GM21786 (cell line): ENCODE data around the gene MUTYH.
"Not testable (repeated sequence)": the region's sequence is repeated elsewhere in the genome, so short reads cannot be mapped to it uniquely, and the experiment has no call there.

Source experiments
- ATAC-seq: cut with Tn5 transposase; IDR thresholded peaks from one replicate; pipeline ENCODE4 v1.9.1; 2021; ENCODE audit not compliant: unreplicated experiment

Gene MUTYH

GRCh38 chr1:45325851-45326506, 14.3 kb downstream of the MUTYH start:
- ATAC-seq, result no peak

- ATAC-seq, result no peak
Observed at GRCh38 chr1:45322486-45323040, 17.7 kb downstream of the MUTYH start.

GRCh38 chr1:45321444-45321843, 18.8 kb downstream of the MUTYH start:
- ATAC-seq, result no peak

- ATAC-seq, result no peak
Observed at GRCh38 chr1:45319761-45320160, 20.5 kb downstream of the MUTYH start.

- no peak for ATAC-seq
Observed at GRCh38 chr1:45317166-45317565, 23.1 kb downstream of the MUTYH start.

GRCh38 chr1:45314266-45314665, 26.0 kb downstream of the MUTYH start:
- no peak for ATAC-seq

- ATAC-seq, result no peak
Observed at GRCh38 chr1:45306905-45307304, 33.3 kb downstream of the MUTYH start.

GRCh38 chr1:45306319-45306718, 33.9 kb downstream of the MUTYH start:
- no peak for ATAC-seq

- no peak for ATAC-seq
Observed at GRCh38 chr1:45305231-45305630, 35.0 kb downstream of the MUTYH start.

GRCh38 chr1:45304311-45305081, 35.7 kb downstream of the MUTYH start:
- no peak for ATAC-seq

GRCh38 chr1:45303520-45304310, 36.5 kb downstream of the MUTYH start:
- ATAC-seq, result peak; percentile 58

- ATAC-seq, result no peak
Observed at GRCh38 chr1:45302505-45303150, 37.6 kb downstream of the MUTYH start.

GRCh38 chr1:45300669-45300997, 39.6 kb downstream of the MUTYH start:
- no peak for ATAC-seq

- no peak for ATAC-seq
Observed at GRCh38 chr1:45299981-45300668, 40.1 kb downstream of the MUTYH start.

GRCh38 chr1:45299296-45299695, 40.9 kb downstream of the MUTYH start:
- no peak for ATAC-seq

- ATAC-seq, result no peak
Observed at GRCh38 chr1:45297666-45298356, 42.4 kb downstream of the MUTYH start.

- ATAC-seq, result no peak
Observed at GRCh38 chr1:45291716-45292115, 48.5 kb downstream of the MUTYH start.

GRCh38 chr1:45291002-45291401, 49.2 kb downstream of the MUTYH start:
- ATAC-seq, result not testable (repeated sequence)

GRCh38 chr1:45286521-45286920, 53.7 kb downstream of the MUTYH start:
- ATAC-seq, result not testable (repeated sequence)

- ATAC-seq, result not testable (repeated sequence)
Observed at GRCh38 chr1:45284858-45285257, 55.4 kb downstream of the MUTYH start.
